Measurements from ENCODE around the gene CSTF3. TPM values are rescaled to one million over a fixed set of nuclear protein-coding genes. Genes with fewer than 3 reads are reported as not detected.

CSTF3 gene
- total RNA-seq, 2 donors from 2014 or later: 8.9 to 20.5 TPM

- no peak for DNase-seq
Observed at GRCh38 chr11:33043221-33043830, 118.0 kb downstream of the CSTF3 start.

DNA sequence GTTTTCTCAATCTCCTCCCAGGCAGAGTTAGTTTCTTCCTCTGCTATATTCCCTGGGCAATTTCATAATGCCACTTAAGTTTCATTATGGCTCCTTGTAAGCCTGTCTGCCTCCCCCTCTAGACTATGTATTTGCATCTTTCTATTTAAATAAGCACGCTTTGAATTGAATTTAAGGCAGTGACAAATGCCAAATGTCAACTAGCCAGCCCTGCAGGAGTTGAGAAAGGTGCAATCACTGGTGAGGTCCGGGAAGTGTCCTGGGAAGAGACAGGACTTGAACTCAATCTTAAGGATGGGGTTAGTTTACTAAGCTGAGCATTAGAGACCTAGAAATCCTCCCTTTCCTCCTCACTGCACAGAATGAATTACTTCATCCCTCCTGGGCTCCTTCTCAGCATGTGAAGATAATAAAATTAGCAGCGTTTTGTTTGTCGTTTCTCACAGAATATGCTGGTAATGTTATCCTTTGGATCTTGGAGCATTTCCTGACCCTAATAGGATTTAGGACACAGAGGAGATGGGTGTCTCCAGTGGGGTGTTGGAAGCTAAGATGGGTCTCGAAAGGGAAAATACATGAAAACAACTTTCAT is 120.3 kb downstream of the CSTF3 start:
- no peak for ATAC-seq
- Histone ChIP-seq H3K4me3 (no peak overlapping the region), H3K4me1 (peaks cover 23% of the 10 kb centered on the region), H3K27me3 (no peaks in the 10 kb centered on the region), H3K27ac (no peak overlapping the region), H3K9me3 (no peaks in the 10 kb centered on the region), H3K36me3 (replicated peaks in 1 of 2; ENCODE audit: insufficient read depth in 1 of 2, low read depth in 2 of 2) (no peaks in the 10 kb centered on the region)
- intact Hi-C loops (cut with DNase I): no loop called here
- no peak for DNase-seq
- 56 to 63% methylated on average over 5 of the region's 5 CpGs for whole genome bisulfite sequencing, 2 donors
- TF ChIP-seq POLR2A (IDR thresholded peaks at IDR 0.05): no peak
- no peak for TF ChIP-seq CTCF (IDR thresholded peaks at IDR 0.05)

More at GRCh38 chr11:33043221-33043830, 118.0 kb downstream of the CSTF3 start:
- H3K27me3 ChIP-seq: no peaks in the 10 kb centered on the region
- WGBS, 2 donors: 56 to 61% methylated on average over 2 of the region's 2 CpGs
- no peak overlapping the region for H3K27ac ChIP-seq
- H3K9me3 ChIP-seq: no peaks in the 10 kb centered on the region
- H3K4me3 ChIP-seq: no peak overlapping the region
- ATAC-seq: no peak
- H3K36me3 ChIP-seq (replicated peaks in 1 of 2; ENCODE audit: insufficient read depth in 1 of 2, low read depth in 2 of 2): no peaks in the 10 kb centered on the region
- peaks cover 24% of the 10 kb centered on the region for H3K4me1 ChIP-seq
- TF ChIP-seq CTCF (IDR thresholded peaks at IDR 0.05) (no peak), POLR2A (IDR thresholded peaks at IDR 0.05) (no peak)
- intact Hi-C loops (cut with DNase I): no loop called here

GRCh38 chr11:33040033-33040861 is 121.0 kb downstream of the CSTF3 start:
- Histone ChIP-seq H3K4me1 (peaks cover 17% of the 10 kb centered on the region), H3K36me3 (replicated peaks in 1 of 2; ENCODE audit: insufficient read depth in 1 of 2, low read depth in 2 of 2) (no peaks in the 10 kb centered on the region), H3K9me3 (no peaks in the 10 kb centered on the region), H3K4me3 (peak overlapping the region; percentile 87 to 100), H3K27ac (peak overlapping the region; percentile 82 to 99 (median 97)), H3K27me3 (no peaks in the 10 kb centered on the region)
- intact Hi-C loops (cut with DNase I): no loop called here
- TF ChIP-seq CTCF (IDR thresholded peaks at IDR 0.05) (no peak), POLR2A (IDR thresholded peaks at IDR 0.05) (no peak)
- ATAC-seq: peak; percentile 4
- DNase-seq: no peak
- WGBS, 2 donors: 4 to 6% methylated on average over 26 to 30 of the region's 30 CpGs

GRCh38 chr11:33039274-33040032 is 121.8 kb downstream of the CSTF3 start, which contains the start of gene TCP11L1:
TSS of gene TCP11L1 (plus strand) at chr11:33039572. CDS start at chr11:33043774, 4,202 bp downstream.
- Histone ChIP-seq H3K4me3 (peak within 1 kb of the TSS; percentile 87 to 100), H3K27ac (peak within 1 kb of the TSS; percentile 82 to 99 (median 97)), H3K27me3 (no peaks in the 10 kb centered on the region), H3K36me3 (replicated peaks in 1 of 2; ENCODE audit: insufficient read depth in 1 of 2, low read depth in 2 of 2) (no peaks in the 10 kb centered on the region), H3K9me3 (no peaks in the 10 kb centered on the region), H3K4me1 (peaks cover 17% of the 10 kb centered on the region)
- ATAC-seq (peak; percentile 94), DNase-seq (peak; percentile 73 to 96 (median 93))
- 0% methylated on average over 4 to 84 of the region's 84 CpGs for WGBS, 2 donors
- TF ChIP-seq CTCF (IDR thresholded peaks at IDR 0.05): no peak
- peak; percentile 55 to 79 (median 73) for TF ChIP-seq POLR2A (IDR thresholded peaks at IDR 0.05)
- intact Hi-C loops (cut with DNase I): no loop called here

Data from body of pancreas (tissue), 4 donors.